ENCODE data around the gene LSMEM2.
A peak's percentile ranks its signal among the peaks of the same experiment; 100 is the strongest.
"Not testable (repeated sequence)": the region's sequence is repeated elsewhere in the genome, so short reads cannot be mapped to it uniquely, and the experiment has no call there.

Gene LSMEM2

GRCh38 chr3:50300681-50301254, 21.9 kb downstream of the LSMEM2 start:
- no peak for DNase-seq

DNA sequence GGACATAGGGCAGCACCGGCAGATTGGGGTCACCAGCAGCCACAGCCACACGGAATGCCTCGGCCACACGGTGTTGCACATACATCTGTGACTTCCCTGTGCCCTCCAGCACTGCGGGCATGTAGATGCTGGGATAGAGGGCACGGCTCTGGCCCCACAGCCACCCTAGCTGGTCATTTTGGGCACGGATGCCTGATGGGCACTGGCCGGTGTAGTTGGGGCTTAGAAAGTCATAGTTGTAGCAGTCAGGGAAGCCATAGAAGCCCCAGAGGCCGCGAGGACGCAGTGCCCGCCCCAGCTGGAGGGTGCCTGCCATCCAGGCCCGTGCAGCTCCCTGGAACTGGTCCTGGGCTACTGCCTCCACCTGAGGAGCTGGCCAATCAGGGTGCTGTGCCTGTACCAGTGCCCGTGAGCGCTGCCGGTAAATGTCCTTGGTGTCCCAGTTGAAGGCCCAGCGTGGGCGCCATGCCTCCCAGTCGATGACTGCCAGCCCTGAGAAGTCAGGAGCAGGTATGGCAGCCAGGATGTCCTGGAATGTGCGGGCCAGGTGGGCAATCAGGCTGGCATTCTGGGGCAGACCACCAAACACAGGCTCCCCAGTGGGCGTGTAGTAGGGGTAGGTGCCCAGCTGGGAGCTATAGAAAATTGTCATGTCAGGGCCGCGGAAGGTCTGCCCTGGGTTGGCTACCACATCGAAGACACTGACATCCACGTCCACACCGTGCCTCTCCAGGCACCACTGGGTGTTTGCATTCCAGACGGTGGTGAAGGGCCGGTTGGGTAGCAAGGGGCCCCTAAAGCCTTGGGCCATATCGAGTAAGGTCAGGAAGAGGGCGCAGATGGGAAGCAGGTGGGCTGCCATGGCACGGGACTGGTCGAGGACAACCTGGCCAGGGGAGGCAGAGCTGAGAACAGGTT, 23.5 kb downstream of the LSMEM2 start:
- DNase-seq = no peak

DNA sequence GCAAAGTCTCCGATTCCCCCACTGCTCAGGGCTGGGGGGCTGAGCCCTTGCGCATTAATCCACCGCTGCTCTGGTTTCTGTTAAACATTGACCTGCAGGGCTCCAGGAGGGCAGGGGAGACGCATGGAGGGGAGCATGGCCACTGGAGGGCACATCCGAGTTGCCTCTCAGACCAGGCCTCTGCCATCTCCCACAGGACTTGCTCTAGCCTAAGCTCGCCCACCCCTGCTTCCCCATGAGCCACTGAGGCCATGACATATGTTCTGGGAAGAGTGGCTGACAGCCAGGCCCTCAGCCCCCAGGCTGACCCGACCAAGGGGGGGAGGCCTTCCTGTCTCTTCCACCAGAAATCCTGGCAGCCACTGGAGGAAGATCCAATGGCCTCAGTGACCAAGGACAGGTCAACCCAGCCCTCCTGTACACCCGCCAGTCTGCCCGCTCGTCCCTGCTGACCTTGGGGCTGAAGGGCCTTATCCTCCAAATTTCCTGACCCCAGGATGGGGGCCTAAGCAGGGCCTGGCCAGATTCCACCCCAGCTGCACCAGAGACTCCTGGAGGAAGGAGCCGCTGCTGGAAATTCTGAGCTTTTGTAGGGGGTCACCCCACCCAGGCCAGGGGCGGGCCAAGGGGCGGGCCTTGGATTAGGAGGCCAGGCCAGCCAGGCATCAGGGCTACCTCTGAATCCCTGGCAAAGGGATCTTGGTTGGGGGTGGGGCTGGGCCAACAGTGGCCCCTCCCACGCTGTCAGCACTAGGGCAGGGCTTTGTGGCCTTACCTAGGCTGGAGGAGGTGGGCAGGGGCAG, 24.3 kb downstream of the LSMEM2 start, which contains the start of gene HYAL1:
Gene HYAL1 (minus strand): TSS at position 562 of the 803 bp plus-strand sequence. CDS start 618 bp downstream, outside the sequence.
- no peak for DNase-seq

- no peak for DNase-seq
Measured at GRCh38 chr3:50304601-50305000, 25.7 kb downstream of the LSMEM2 start.

DNA sequence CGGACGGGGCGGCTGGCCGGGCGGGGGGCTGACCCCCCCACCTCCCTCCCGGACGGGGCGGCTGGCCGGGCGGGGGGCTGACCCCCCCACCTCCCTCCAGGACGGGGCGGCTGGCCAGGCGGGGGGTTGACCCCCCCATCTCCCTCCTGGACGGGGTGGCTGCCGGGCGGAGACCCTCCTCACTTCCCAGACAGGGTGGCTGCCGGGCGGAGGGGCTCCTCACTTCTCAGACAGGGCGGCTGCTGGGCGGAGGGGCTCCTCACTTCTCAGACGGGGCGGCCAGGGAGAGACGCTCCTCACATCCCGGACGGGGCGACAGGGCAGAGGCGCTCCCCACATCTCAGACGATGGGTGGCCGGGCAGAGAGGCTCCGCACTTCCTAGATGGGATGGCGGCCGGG, 33.2 kb downstream of the LSMEM2 start:
- not testable (repeated sequence) for DNase-seq

DNA sequence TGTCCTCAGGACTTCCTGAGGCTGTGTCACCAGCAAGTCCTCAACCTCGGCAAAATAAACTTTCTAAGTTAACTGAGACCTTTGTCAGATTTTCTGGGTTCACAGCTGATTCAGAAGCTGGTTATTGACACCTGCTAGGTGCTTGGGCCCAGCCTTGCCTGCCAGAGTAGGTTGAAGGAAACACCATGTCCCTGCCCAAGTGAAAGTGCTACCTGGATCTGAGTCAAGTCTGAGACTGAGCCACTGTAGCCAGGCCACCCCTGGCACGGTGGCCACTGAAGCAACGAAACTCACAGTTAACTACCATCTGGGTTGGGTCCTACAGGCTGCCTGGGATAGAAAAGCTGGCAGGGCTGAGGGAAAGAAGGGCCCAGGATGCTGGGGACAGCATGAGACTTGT, 35.5 kb downstream of the LSMEM2 start:
- no peak for DNase-seq

DNA sequence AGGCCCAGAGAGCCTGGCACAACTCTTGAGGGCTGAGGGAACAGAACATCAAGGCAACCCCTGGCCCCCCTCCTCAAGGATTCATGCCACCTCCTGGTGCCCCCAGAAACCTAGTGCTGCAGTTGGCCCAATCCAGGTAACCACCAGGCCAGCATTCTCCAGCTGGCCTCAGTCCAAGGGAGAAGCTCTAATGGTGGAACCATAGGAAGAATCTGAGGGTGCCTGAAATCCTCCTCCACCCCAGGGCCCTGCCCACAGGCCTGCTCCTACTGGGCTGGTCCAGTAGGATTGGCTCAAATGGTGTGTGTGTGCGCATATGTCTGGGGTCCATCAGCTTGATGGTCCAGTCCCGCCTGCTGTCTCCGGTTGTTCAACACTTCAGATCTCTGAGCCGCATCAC, 35.9 kb downstream of the LSMEM2 start:
- no peak for DNase-seq

DNA sequence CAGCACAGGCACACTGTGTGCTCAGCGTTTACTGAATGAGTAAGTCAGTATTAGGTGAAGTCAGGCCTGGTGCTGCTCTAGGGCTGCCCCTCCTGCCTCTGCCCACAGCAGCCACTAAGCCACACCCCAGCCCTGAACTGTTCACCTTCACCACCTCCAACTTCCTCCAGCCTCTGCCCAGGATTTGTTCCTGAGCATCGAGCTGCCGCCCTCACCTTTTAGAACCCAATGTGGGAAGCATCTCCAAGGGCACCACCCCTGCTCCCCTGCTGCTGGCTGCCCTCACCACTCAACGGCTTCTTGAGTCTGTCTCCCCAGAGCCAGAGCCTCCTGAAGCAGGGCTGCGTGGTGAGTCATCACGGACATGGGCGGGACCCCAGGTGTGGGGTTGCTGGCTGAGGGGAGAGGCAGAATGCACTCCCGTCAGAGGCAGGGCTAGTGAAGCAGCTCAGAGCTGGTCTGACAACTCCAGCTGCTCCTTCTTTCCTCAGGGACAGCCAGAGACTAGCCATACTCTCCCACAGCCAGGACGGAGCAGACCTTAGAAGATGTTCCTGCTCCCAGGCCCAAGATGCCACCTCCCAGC, 37.9 kb downstream of the LSMEM2 start:
- peak; percentile 40 for DNase-seq

DNA sequence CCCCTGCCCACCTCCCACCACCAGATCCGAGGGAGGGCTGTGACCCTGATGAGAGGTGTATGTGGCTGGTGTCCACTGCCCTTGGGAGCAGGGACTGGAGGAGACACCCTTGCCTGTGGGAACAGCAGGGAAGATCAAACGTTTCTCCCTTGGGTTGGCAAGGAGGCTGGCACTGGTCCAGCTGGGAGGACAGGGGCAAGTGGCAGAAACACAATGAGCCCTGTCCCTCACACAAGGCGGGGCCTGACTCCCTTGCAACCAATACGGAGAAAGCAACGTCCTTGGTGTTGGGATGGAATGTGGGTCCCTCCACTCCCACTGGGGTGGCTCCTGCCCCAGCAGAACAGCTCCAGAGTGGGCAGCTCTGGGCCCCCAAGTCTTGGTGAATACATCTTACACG, 38.4 kb downstream of the LSMEM2 start:
- DNase-seq = peak; percentile 54

DNA sequence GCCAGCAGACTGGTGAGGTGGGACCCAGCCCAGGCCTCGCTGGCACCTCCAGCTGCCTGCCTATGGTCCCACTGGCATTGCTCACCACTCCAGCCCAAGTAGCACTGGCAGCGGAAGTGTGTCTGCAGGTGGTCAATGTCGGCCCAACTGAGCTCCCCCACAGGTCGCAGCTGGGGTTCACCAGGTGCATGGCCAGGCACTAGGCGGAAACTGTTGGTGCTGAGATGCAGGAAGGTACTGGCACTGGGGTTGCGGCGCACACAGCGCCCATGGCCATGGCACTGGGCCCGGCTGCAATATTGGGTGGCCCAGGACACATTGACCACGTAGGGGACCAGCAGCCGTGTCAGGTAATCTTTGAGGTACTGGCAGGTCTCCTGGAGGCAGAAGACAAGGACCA, 39.3 kb downstream of the LSMEM2 start:
- DNase-seq = no peak

- DNase-seq = no peak
Measured at GRCh38 chr3:50318615-50319014, 39.7 kb downstream of the LSMEM2 start.

- DNase-seq = no peak
Measured at GRCh38 chr3:50319181-50319893, 40.5 kb downstream of the LSMEM2 start.

DNA sequence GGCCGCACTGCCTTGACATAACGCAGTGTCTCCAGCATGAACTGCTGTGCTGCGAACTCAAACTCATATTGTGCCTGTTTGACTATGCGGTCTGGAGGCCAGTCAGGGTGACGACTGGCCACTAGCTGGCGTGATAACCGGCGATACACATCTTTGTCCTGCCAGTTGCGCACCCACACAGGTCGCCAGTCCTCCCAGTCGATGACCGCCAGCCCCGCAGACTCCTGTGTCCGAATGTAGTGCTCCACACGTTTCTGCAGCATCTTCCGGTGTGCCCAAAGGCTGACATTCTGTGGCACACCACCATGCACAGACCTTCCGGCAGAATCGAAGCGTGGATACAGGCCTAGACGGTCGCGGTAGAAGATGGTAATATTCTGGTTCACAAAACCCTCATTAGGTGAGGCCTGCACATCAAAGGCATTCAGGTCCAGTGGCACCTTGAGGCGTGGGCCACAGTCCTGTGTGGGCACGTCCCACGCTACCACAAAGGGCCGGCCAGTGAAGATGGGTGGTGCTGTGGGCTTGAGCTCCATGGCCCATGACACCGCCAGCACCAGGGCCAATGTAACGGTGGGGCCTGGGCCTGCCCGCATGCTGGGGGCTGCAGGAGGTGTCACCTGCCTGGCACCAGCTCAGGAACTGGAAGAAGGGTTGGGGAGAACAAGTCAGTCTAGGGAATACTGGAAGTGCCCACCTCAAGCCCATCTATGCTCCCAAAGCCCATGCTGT, 41.2 kb downstream of the LSMEM2 start:
- DNase-seq = no peak

- DNase-seq = peak; percentile 48
Measured at GRCh38 chr3:50320853-50321335, 42.0 kb downstream of the LSMEM2 start.

DNA sequence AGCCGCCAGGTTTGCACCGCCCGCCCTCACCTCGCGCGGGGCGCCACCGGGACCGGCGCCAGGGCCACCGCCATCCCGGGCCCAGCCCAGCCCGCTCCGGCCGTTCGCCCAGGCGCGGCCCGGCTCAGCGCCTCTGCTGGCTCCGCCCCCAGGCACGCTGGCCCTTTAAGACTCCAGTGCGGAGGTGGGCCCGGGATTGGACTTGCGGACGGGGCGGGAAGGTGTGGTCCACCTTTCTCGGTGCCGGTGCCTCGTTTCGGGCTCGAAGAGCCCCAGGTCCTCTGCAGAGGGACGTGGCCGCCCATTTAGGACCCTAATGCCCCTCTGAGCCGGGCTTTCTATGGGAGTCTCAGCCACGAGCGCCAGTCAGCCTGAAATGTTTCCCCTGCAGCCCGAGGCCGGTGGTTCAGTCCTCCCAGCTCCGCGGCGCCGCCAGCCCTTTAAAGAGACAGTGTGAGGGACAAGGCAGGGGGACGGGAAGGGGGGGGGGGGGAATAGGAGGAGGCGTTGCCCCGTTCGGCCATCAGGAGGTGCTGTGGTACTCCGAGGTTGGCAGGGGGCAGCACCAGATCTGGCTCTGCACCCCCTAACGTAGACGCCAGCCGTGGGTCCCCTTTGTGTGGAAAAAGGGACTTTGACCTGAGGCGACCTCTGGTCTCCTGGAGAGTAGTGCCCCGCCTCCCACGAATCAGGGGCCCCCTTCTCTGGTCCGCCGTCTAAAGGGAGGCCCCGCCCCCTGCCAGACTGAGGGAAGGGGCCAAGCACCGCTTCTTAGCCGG, 42.6 kb downstream of the LSMEM2 start:
- DNase-seq = peak; percentile 82

DNA sequence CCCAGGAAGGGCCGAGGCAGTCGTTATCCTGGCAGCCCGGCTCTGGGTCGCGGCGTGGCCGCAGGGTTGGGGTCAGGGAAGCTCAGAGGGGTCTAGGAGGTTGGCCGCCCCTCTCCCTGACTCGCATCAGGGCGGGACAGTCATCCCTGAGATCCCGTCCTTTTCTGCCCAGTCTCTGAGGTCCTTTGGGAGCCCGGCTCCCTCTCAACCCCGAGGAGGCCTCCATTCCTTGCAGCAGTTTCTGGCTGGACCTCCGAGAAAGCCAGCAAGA, 43.2 kb downstream of the LSMEM2 start:
- no peak for DNase-seq

DNA sequence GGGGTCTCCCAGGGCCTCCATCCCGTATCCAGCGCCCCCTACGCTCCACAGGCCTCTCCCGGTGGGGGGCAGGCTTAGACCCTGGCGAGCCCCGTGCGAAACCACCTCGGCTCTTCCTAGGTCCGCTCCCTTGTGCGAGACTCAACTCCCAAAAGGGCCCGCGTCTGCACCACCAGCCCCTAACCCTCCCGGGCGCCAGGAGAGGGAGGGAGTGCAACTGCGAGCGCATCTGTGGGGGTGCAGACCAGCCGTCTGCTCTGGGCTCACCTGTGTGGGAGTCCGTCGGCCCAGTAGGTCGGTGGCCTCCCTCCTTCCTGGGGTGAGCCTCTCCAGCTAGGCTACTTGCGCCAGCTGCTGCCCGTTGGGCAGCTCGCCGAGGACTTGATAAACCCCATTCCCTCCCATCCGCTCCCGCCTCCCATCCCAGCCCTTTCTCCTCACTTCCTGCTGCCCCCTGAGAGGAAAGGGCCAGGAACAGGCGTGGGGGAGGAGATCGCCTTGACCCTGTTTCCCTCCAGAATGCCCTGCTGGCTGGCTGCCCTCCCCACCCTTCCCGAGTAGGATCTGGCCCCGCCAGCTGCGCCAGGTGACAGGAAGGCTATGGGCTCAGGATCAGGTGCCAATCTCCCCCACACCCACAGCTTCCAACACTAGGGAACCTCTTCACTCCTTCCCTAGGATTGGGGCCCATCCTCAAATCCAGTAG, 43.7 kb downstream of the LSMEM2 start, which contains the start of gene HYAL2:
Gene HYAL2 (minus strand): TSS at position 360 of the 706 bp plus-strand sequence. CDS start 2,256 bp downstream, outside the sequence.
- DNase-seq = peak; percentile 20

DNA sequence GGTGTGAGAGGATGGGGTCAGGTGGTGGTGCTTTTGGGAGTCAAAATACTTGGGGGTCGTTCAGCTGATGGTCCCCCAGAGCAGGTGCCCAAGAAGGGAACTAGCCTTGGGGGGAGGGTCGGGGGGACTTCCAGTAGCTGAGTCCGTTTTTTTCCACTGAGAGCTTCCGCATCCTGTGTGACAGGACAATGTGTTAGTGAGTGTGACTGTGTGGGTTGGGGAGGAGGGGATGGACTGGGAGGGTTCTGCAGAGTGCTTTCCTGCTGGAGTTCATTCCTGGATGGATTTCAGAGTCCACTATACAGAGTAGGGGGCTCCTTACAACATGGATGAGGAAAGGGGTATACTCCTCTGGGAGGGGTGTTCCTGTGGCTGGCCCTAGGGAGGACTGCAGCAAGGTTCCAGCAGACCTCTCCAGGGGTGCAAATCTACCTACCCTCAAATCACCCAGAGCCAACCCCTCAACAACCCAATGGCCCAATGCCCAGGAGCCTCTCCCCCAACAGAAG, 44.3 kb downstream of the LSMEM2 start:
- DNase-seq = no peak

- DNase-seq = no peak
Measured at GRCh38 chr3:50323614-50324199, 44.8 kb downstream of the LSMEM2 start.
